Measurements from ENCODE around the gene TIGD2. TPM values are rescaled to one million over a fixed set of nuclear protein-coding genes. Genes with fewer than 3 reads are reported as not detected.

The TIGD2 gene
- total RNA-seq, 1 donor = 7.0 TPM

- DNase-seq (ENCODE audit: low read depth) = no peak
- H3K4me3 ChIP-seq (ENCODE audit: low read depth, low read length) = no peak overlapping the region
- TF ChIP-seq CTCF (IDR thresholded peaks at IDR 0.05; ENCODE audit: insufficient read depth, low read length) = no peak
Observed at GRCh38 chr4:89072921-89073320, 38.4 kb upstream of the TIGD2 start.

GRCh38 chr4:89077761-89078160, 33.6 kb upstream of the TIGD2 start:
- no peak overlapping the region for H3K4me3 ChIP-seq (ENCODE audit: low read depth, low read length)
- TF ChIP-seq CTCF (IDR thresholded peaks at IDR 0.05; ENCODE audit: insufficient read depth, low read length) = no peak
- no peak for DNase-seq (ENCODE audit: low read depth)

- no peak for TF ChIP-seq CTCF (IDR thresholded peaks at IDR 0.05; ENCODE audit: insufficient read depth, low read length)
- DNase-seq (ENCODE audit: low read depth) = no peak
- H3K4me3 ChIP-seq (ENCODE audit: low read depth, low read length) = no peak overlapping the region
Observed at GRCh38 chr4:89078300-89078699, 33.0 kb upstream of the TIGD2 start.

- H3K4me3 ChIP-seq (ENCODE audit: low read depth, low read length) = no peak overlapping the region
- DNase-seq (ENCODE audit: low read depth) = no peak
- no peak for TF ChIP-seq CTCF (IDR thresholded peaks at IDR 0.05; ENCODE audit: insufficient read depth, low read length)
Observed at GRCh38 chr4:89099034-89099433, 12.3 kb upstream of the TIGD2 start.

- TF ChIP-seq CTCF (IDR thresholded peaks at IDR 0.05; ENCODE audit: insufficient read depth, low read length) = no peak
- no peak for DNase-seq (ENCODE audit: low read depth)
- no peak overlapping the region for H3K4me3 ChIP-seq (ENCODE audit: low read depth, low read length)
Observed at GRCh38 chr4:89099471-89099870, 11.9 kb upstream of the TIGD2 start.

GRCh38 chr4:89100853-89101252, 10.5 kb upstream of the TIGD2 start:
- TF ChIP-seq CTCF (IDR thresholded peaks at IDR 0.05; ENCODE audit: insufficient read depth, low read length) = no peak
- no peak overlapping the region for H3K4me3 ChIP-seq (ENCODE audit: low read depth, low read length)
- no peak for DNase-seq (ENCODE audit: low read depth)

Measured in fibroblast of the aortic adventitia (primary cell).